HG02973 (cell line): ENCODE measurements around the gene BIVM.

Source experiments
- ATAC-seq: cut with Tn5 transposase; IDR thresholded peaks from one replicate; pipeline ENCODE4 v1.9.1; 2021; ENCODE audit warnings: moderate library complexity; ENCODE audit not compliant: unreplicated experiment

BIVM gene

GRCh38 chr13:102838273-102838672 is 39.4 kb downstream of the BIVM start:
- ATAC-seq, result no peak

DNA sequence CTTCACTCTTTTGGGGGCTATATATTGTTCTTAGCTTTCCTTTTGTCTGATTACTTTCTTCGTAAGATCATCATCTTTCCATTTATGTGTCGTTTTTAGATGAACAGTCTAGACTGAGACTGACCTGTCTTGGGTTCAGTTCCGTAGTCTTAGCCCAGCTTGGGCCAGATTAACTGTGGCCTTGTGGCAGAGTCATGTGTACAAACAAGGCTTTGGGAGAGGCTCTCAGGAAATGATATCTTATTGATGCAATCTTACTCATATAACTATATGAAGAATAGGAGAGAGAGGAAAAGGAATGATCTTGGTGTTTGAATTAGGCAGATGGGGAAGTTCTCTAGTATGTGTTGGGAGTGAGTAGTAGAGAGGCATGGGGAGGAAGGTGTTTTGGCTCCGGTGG is 40.1 kb downstream of the BIVM start:
- no peak for ATAC-seq

DNA sequence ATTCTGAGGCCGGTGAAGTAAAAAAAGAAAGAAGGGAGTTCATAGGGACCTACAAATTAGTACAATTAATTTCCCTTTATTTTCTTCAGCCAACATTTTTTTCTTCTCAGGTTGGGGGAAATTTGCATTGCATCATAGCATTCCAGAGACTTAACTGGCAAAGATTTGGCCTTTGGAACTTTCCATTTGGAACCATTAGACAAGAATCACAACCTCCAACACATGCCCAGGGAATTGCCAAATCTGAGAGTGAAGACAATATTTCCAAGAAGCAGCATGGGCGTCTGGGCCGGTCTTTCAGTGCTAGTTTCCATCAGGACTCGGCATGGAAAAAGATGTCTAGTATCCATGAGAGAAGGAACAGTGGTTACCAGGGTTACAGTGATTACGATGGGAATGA is 40.5 kb downstream of the BIVM start:
- ATAC-seq, result no peak

- ATAC-seq, result peak; percentile 12
Observed at GRCh38 chr13:102845289-102845629, 46.3 kb downstream of the BIVM start.

GRCh38 chr13:102845630-102846260 is 46.8 kb downstream of the BIVM start, which contains the start of gene ERCC5:
Gene ERCC5, plus strand, starts transcription at chr13:102846032. Its CDS starts 235 bp downstream, at chr13:102846267.
- ATAC-seq, result peak; percentile 86

GRCh38 chr13:102846261-102847015 is 47.5 kb downstream of the BIVM start:
- ATAC-seq, result peak; percentile 33

- no peak for ATAC-seq
Observed at GRCh38 chr13:102847272-102848234, 48.6 kb downstream of the BIVM start.

GRCh38 chr13:102848956-102849355 is 50.0 kb downstream of the BIVM start:
- ATAC-seq, result no peak

GRCh38 chr13:102852556-102852955 is 53.6 kb downstream of the BIVM start:
- ATAC-seq, result no peak

DNA sequence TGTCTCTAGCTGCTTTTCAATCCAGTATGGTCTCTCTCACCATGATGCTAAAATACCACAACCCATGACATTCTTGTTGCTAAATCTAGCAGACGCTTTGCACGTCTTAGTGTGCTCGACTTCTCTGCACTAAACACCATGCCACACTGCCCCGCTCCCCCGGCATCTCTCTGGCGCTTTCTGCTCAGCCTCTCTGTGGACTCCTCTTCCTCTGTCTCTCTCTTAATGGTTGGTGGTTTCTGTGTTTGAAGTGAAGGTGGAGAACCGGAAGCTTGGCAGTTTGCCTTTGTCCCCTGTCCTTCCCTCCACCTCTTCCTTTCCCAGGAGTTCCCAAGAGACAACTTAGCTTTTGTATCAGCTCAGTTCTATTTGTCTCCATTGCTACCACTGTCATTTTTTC is 55.8 kb downstream of the BIVM start:
- peak; percentile 64 for ATAC-seq

DNA sequence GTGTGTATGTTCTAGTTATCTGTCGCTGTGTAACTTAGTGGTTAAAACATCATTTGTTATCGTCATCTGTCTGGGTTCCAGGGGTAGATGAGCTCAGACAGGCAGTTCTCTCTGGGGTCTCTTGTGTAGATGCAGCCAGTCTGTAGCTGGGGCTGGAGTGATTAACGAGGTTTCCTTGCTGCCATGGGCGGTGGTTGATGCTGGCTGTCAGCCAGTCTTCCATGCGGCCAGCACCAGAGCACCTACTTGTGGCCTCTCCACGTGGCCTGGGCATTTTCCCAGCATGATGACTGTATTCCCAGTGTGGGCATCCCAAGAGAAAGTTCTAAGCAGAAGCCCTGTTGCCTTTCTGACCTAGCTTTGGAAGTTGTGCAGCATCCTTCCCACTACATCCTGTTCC is 57.6 kb downstream of the BIVM start:
- ATAC-seq, result no peak

- ATAC-seq, result no peak
Observed at GRCh38 chr13:102862624-102863210, 63.8 kb downstream of the BIVM start.

GRCh38 chr13:102863590-102863989 is 64.7 kb downstream of the BIVM start:
- no peak for ATAC-seq

- ATAC-seq, result no peak
Observed at GRCh38 chr13:102868366-102868936, 69.5 kb downstream of the BIVM start.

GRCh38 chr13:102869948-102870676 is 71.2 kb downstream of the BIVM start:
- ATAC-seq, result no peak

DNA sequence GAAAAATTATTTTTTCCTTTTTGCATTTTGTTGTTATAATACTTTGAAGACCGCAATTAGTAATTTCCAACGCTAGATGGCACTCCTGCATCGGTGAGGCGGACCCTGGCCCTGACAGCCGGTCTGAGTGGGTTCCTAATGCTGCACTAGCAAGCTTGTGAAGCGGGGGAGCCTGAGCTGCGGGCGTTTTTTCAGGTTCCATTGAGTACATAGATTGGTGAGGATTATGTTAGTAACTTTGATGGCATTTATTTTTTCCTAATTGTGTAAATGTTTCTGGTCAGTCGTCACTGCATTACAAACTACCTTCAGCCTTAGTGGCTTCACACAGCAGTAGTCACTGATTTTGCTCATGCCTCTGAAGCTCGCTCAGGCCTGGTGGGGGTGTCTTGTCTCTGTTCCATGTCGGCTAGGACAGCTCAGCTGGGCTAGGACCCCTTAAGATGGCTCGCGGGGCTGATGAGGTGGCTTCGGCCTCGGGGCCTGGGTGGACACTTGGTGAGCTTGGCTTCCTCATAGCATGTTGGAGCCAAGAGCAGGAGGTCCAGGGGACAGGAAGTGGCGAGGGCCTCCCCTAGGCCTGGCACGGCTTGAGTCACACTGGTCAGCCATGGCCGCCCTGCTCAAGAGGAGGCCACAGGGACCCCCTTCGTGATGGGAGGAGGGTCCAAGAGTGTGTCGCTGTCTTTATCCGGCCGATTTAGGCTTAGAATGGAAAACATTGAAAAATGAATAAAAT is 71.9 kb downstream of the BIVM start:
- peak; percentile 41 for ATAC-seq

GRCh38 chr13:102872131-102872530 is 73.2 kb downstream of the BIVM start:
- ATAC-seq, result no peak

DNA sequence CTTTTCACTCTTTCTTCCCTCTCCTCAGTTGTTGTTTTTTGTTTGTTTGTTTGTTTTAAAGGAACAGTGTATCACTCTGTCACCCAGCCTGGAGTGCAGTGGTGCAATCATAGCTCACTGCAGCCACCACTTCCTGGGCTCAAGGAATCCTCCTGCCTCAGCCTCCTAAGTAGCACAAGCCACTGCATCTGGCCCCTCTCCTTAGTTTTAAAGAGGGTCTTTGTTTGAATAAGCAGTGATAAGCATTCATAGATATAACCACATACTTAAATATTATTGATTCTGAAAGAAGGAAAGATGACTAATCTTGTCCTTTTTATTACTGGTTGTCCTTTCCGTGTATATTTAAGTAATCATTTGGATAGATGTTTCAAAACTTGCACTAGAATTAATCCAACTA is 73.6 kb downstream of the BIVM start:
- ATAC-seq, result no peak

DNA sequence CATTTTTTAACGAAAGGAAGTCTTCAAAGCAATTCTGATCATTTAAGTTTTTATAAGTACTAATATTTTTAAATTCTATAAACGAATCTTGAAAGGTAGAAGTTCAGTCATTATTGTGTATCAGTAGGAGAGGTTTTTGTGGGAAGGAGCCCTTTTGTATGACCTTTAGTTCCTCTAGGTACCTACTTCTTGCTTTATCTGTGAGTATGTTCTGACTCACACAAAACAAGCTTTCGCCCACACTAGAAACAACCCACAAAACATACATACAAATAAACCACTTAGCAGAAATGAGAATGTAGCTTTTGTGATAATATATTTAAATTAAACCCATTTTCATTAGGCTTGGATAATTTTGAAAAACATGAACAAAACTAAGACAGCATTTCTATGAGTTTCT is 74.7 kb downstream of the BIVM start:
- peak; percentile 82 for ATAC-seq
